Lower leg skin (tissue), 4 donors: Measurements from ENCODE around the gene WNT1. TPM values are rescaled to one million over a fixed set of nuclear protein-coding genes. Genes with fewer than 3 reads are reported as not detected.

Experiments
- DNase-seq, 2 donors: peaks; one replicate each; pipeline ENCODE4 v3.0.0-alpha.2; 2019; ENCODE audit warnings: low spot score in 2 of 2
- H3K4me3 ChIP-seq: fragments of 200-600 bp; sonication (generic); 2 replicates; pipeline ENCODE4 v1.5.1; 2017; ENCODE audit warnings: mild to moderate bottlenecking, low read depth; ENCODE audit not compliant: poor library complexity, severe bottlenecking
- CTCF ChIP-seq, 3 donors: fragments of 450-650 bp; IDR thresholded peaks; one replicate each; pipeline ENCODE4 v1.5.1; 2016; ENCODE audit warnings: antibody characterized with exemption in 3 of 3, mild to moderate bottlenecking in 3 of 3, moderate library complexity in 2 of 3
- POLR2A ChIP-seq, 2 donors: fragments of 450-650 bp; IDR thresholded peaks; one replicate each; pipeline ENCODE4 v1.6.1; 2016 to 2017; ENCODE audit warnings: antibody characterized with exemption in 2 of 2, mild to moderate bottlenecking in 1 of 2, moderate library complexity in 1 of 2
- WGBS, 2 donors: methylation state at CpG; one replicate each; pipeline ENCODE4 v1.1.5; 2018; 5-methylcytosine and 5-hydroxymethylcytosine counted together
- intact Hi-C: fragments of 100-400 bp; cut with DNase I; formaldehyde crosslinking; loops from one replicate; pipeline ENCODE4 v1.15.0; 2023; ENCODE audit warnings: low total_unique reads
- total RNA-seq, 4 donors: library from RNA; depleted of rRNA; stranded (reverse); fragments of >200 nt; gene quantifications; one replicate each; pipeline ENCODE4 v1.1.0, GENCODE V29; 2016

WNT1 gene
- total RNA-seq, 4 donors from 2014 or later = not detected

GRCh38 chr12:49010092-49010668 is 32.1 kb downstream of the WNT1 start:
- no peak overlapping the region for H3K4me3 ChIP-seq
- whole genome bisulfite sequencing, 2 donors = 91 to 95% methylated on average over 3 of the region's 3 CpGs
- TF ChIP-seq POLR2A (IDR thresholded peaks at IDR 0.05) = no peak
- TF ChIP-seq CTCF (IDR thresholded peaks at IDR 0.05) = no peak
- intact Hi-C loops = no loop called here
- no peak for DNase-seq

GRCh38 chr12:49012739-49013138 is 34.6 kb downstream of the WNT1 start:
- TF ChIP-seq CTCF (IDR thresholded peaks at IDR 0.05) = no peak
- TF ChIP-seq POLR2A (IDR thresholded peaks at IDR 0.05) = no peak
- H3K4me3 ChIP-seq = no peak overlapping the region
- no peak for DNase-seq
- intact Hi-C loops = no loop called here

GRCh38 chr12:49013428-49013827 is 35.3 kb downstream of the WNT1 start:
- no peak overlapping the region for H3K4me3 ChIP-seq
- TF ChIP-seq POLR2A (IDR thresholded peaks at IDR 0.05) (no peak), CTCF (IDR thresholded peaks at IDR 0.05) (no peak)
- DNase-seq = no peak
- 92 to 96% methylated on average over 3 of the region's 3 CpGs for WGBS, 2 donors
- intact Hi-C loops = no loop called here

GRCh38 chr12:49014547-49014946 is 36.4 kb downstream of the WNT1 start:
- no peak for TF ChIP-seq CTCF (IDR thresholded peaks at IDR 0.05)
- no peak for TF ChIP-seq POLR2A (IDR thresholded peaks at IDR 0.05)
- intact Hi-C loops = no loop called here
- no peak overlapping the region for H3K4me3 ChIP-seq
- 25 to 53% methylated on average over 1 of the region's 1 CpG for WGBS, 2 donors
- DNase-seq = no peak

GRCh38 chr12:49015196-49015595 is 37.1 kb downstream of the WNT1 start:
- H3K4me3 ChIP-seq = no peak overlapping the region
- DNase-seq = no peak
- TF ChIP-seq CTCF (IDR thresholded peaks at IDR 0.05) (no peak), POLR2A (IDR thresholded peaks at IDR 0.05) (no peak)
- 77 to 91% methylated on average over 1 of the region's 1 CpG for WGBS, 2 donors
- intact Hi-C loops = no loop called here

- intact Hi-C loops = no loop called here
- H3K4me3 ChIP-seq = peak overlapping the region; percentile 74
- TF ChIP-seq CTCF (IDR thresholded peaks at IDR 0.05) (no peak), POLR2A (IDR thresholded peaks at IDR 0.05) (no peak)
- peak in 1 of 2 donors; percentile 89 for DNase-seq
- WGBS, 2 donors = 0% methylated on average over 8 of the region's 8 CpGs
Observed at GRCh38 chr12:49017891-49018260, 39.8 kb downstream of the WNT1 start.
